HK-2 (cell line): ENCODE results near the gene FGFR1OP2.
"Not testable (repeated sequence)": the region's sequence is repeated elsewhere in the genome, so short reads cannot be mapped to it uniquely, and the experiment has no call there.

Experiments used
- DNase-seq: peaks from one replicate; pipeline ENCODE4 v3.0.0-alpha.2; 2018; ENCODE audit not compliant: unreplicated experiment

The FGFR1OP2 gene

DNA sequence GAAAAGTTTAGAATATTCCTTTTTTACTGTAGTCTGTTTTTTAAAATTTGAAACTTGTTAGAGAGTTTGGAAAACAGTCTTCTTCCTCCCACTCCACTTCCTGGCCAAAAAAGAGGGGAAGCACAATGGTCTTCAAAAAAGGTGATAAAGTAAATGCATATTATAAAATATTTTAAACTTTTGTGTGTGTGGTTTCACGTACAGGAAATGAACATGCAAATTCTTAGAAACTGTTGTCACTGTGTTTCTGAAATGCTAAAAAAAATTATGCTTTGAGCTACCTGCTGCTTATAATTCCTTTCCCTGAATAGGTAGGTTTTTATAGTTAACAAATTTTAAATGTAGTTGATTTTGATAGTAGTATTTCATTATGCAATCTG, 2.9 kb downstream of the FGFR1OP2 start:
- DNase-seq, result no peak

DNA sequence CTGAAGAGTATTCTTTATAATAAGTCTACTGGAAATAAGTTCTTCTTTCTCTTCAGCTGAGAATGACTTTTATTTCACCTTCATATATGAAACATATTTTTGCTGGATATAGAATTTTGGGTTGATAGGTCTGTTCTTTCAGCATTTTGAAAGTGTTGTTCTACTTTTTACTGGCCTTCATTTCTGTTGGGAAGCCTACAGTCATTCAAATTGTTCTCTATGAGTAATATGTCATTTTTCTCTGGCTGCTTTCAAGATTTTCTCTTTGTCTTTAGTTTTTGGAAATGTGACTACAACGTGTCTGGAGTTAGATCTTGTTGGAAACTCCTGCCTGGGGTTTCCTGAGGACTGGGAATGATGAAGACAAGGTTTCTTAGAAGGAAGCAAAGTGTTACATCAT, 10.0 kb downstream of the FGFR1OP2 start:
- no peak for DNase-seq

- no peak for DNase-seq
Observed at GRCh38 chr12:26953447-26953846, 15.2 kb downstream of the FGFR1OP2 start.

GRCh38 chr12:26954027-26954426, 15.8 kb downstream of the FGFR1OP2 start:
- no peak for DNase-seq

DNA sequence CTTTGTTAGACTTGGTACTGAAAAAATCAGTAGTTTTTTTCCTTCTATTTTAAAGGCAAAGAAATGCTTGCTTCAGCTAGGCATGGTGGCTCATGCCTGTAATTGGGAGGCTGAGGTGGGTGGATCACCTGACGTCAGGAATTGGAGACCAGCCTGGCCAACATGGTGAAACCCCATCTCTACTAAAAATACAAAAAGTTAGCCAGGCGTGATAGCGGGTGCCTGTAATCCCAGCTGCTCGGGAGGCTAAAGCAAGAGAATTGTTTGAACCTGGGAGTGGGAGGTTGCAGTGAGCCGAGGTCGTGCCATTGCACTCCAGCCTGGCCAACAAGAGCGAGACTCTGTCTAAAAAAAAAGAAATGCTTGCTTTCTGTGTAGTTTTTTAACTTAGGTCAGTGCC, 23.1 kb downstream of the FGFR1OP2 start:
- DNase-seq, result not testable (repeated sequence)

DNA sequence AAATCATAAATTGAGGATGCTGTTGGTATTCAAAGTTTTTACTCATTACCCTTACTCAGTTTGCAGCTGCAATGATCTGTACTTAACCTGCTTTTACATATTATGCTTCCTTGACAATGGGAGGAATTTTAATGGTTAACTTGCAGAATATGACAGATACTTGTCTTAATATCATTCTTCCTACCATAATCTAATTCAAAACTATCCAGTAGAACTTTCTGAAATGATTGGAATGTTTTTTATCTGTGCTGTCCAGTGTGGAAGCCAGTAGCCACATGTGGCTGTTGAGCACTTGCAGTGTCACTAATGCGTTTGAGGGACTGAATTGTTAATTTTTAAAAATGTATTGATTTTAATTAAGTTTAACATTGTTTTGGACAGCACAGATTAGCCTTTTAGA, 23.5 kb downstream of the FGFR1OP2 start:
- no peak for DNase-seq

DNA sequence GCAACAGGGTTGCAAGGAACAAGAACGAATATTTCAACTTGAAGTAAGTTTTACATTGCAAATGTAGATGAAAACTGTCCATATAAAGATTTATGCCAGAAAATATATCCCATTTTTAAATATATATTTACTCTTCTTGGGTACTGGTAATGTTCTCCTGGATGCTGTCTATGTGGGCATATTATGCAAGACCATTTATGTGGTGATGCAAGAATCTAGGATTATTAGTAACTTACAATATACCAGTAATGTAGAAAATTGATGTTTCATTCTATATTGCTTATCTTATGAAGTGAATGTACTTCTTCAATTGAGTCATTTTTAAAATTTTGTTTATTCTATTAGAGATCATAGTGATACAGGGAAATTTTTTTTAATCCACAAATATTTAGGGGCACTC, 25.1 kb downstream of the FGFR1OP2 start:
- no peak for DNase-seq

DNA sequence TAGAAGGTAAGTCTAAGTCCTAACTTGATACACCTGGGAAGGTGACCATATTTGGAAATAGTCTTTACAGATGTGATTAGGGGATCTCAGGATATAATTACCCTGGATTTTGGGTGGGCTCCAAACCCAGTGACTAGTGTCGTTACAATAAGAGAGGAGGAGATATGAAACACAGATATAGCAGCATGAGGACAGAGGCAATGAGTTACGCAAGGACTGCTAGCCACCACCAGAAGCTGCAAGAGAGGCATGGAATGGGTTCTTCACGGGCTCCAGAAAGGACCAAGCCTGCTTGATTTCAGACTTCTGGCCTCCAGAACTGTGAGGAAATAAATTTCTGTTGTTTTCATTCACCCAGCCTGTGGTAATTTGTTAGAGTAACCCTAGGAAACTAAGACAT, 28.6 kb downstream of the FGFR1OP2 start:
- no peak for DNase-seq

DNA sequence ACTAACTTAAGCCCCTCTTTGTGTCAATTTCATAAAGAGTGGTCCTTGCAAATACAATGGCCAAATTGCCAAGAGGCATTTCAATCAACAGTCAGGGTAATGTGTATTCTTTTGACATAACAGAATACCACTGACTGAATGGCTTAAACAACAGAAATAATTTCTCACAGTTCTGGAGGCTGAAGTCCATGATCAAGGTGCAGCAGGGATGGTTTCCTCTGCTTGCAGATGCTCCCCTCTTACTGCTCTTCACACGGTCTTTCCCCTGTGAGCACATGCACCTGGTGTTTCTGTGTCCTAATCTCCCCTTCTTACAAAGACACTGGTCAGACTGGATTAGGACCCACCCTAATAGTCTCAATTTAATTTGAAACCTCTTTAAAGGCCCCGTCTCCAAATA, 31.9 kb downstream of the FGFR1OP2 start:
- no peak for DNase-seq

DNA sequence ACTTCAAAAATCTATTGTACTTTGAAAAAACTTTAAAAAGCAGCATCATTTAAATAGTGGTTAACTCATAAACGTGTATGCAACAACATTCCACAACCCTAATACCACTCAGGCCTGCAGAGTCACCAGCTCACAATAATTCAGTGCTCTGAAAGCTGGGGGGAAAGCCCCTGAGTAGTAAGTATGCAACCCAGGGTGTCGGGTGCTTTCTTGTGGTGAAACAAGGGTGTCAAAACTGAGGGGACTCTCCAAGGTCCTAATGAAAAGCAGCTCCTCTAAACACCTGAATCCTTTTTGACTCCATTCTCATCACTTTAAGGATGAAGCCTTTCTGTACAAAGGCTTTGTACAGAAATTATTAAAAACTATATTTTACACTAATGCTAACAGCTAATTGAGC, 33.7 kb downstream of the FGFR1OP2 start:
- no peak for DNase-seq

- DNase-seq, result no peak
Observed at GRCh38 chr12:26976687-26977086, 38.4 kb downstream of the FGFR1OP2 start.

DNA sequence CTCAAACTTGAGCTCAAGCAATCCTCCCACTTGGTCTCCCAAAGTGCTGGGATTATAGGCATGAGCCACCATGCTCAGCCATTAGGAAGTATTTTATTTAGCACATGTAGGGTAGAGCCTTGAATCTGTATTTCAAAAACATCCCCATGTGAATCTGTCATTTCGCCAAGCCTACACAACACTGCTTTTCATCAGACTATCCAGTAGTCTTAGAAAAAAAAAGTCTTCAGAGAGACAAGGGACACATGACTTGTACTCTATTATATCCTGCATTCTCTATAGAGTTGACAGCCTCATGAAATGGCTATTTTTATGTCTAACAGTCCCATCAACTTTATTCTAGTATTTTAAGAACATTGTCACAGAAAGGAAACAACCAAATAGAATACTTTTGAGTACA, 40.5 kb downstream of the FGFR1OP2 start:
- DNase-seq, result no peak

DNA sequence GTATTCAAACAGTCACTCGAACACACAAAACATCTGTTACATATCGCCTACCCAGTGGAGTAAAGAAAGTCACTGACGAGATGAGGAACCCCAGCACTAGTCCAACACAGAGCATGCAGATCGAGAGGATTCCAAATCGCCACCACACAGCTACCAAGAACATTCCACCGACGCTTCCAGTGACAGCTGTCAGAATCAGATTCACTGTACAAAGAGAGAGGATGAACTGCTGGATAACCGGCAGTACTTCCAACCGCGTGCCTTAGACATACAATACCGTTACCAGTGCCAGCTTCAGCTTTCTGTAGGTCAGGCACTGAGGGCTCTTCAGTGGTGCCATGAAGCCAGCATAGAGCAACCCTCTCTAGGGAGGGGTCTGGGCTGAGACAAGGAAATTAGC, 41.5 kb downstream of the FGFR1OP2 start:
- no peak for DNase-seq

DNA sequence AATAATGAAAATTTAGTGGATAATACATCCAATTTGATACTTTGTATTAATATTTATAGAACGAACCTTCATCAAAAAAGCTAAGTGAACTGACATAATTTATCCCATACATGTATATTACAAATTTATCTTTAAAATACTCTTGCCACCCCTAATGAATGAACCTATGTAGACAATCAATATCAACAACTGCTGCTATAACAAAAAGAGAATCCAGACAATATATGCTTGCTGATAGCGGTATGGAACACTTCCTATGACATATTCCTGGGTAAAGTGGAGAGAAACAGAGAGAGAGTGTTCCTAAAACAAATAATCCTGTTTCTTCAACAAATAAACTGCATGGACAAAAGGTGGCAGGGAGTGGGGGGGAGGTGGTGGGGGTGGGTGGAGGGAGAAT, 44.6 kb downstream of the FGFR1OP2 start:
- DNase-seq, result no peak

DNA sequence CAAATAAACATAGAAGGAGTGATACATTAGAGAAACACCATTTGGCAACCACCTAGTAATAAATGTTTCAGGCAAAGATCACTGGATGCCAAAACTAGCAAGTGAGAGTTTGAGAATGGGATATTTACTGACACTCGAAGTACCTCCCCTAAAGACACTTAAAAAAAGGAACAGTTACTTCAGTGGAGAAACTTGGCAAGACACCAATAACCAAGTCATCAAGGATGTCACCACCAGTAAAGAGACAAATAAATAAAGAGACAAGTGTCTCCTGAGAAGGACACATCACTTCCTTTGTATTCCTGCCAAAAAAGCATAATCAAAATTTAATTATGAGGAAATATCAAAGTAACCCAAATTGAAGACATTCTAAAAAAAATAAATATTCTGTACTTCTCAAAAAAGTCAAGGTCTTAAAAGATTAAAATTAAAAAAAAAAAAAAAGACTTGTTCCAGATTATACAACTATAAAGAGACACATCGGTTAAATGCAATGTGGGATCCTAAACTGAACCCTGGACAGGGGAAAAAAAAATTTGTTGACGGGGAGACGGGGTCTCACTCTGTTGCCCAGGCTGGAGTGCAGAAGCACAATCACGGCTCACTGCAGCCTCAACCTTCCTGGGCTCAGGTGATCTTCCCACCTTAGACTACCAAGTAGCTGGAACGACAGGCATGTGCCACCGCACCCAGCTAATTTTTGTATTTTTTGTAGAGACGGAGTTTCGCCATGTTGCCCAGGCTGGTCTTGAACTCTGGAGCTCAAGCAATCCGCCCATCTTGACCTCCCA, 49.6 kb downstream of the FGFR1OP2 start:
- DNase-seq, result no peak

- no peak for DNase-seq
Observed at GRCh38 chr12:26988703-26989102, 50.4 kb downstream of the FGFR1OP2 start.

GRCh38 chr12:26989873-26990272, 51.6 kb downstream of the FGFR1OP2 start:
- DNase-seq, result no peak

GRCh38 chr12:26991826-26992225, 53.6 kb downstream of the FGFR1OP2 start:
- DNase-seq, result no peak

GRCh38 chr12:26994109-26994508, 55.8 kb downstream of the FGFR1OP2 start:
- no peak for DNase-seq

GRCh38 chr12:26995706-26996105, 57.4 kb downstream of the FGFR1OP2 start:
- DNase-seq, result no peak

GRCh38 chr12:26997003-26997402, 58.7 kb downstream of the FGFR1OP2 start:
- no peak for DNase-seq

- DNase-seq, result no peak
Observed at GRCh38 chr12:27000961-27001360, 62.7 kb downstream of the FGFR1OP2 start.

- no peak for DNase-seq
Observed at GRCh38 chr12:27001663-27002062, 63.4 kb downstream of the FGFR1OP2 start.

GRCh38 chr12:27002141-27002540, 63.9 kb downstream of the FGFR1OP2 start:
- DNase-seq, result no peak
